Measurements from ENCODE around the gene MAP4K1.

- no peak for TF ChIP-seq POLR2A (IDR thresholded peaks at IDR 0.05)
- TF ChIP-seq CTCF (IDR thresholded peaks at IDR 0.05) = no peak
Observed at GRCh38 chr19:38616265-38616664, 1.5 kb downstream of the MAP4K1 start.
